ENCODE measurements around the gene NIPA2. TPM values are rescaled to one million over a fixed set of nuclear protein-coding genes. Genes with fewer than 3 reads are reported as not detected.

NIPA2 gene
- total RNA-seq = 36.5 to 37.7 TPM (median 37.4 TPM) in 3 replicates

- no peaks in the 10 kb centered on the region for H3K27me3 Mint-ChIP-seq (ENCODE audit: low read depth)
- no peak for TF ChIP-seq CTCF (IDR thresholded peaks at IDR 0.05; ENCODE audit: unreplicated experiment)
- H3K4me3 Mint-ChIP-seq = peak within 1 kb of the TSS; percentile 89
- peaks cover 17% of the 10 kb centered on the region for H3K4me1 Mint-ChIP-seq
- H3K36me3 Mint-ChIP-seq = peaks cover 6% of the 10 kb centered on the region
- H3K27ac Mint-ChIP-seq = peak within 1 kb of the TSS; percentile 97
- H3K9me3 Mint-ChIP-seq = no peaks in the 10 kb centered on the region
- peak; percentile 98 to 100 for DNase-seq (ENCODE audit: low spot score in 2 of 2, unreplicated experiment in 2 of 2)
Measured at GRCh38 chr15:22838292-22839042, at the start of gene NIPA2. NIPA2 (plus strand) TSS chr15:22838666; CDS start chr15:22851732, 13,066 bp downstream.

- Mint-ChIP-seq H3K9me3 (peaks cover 5% of the 10 kb centered on the region), H3K36me3 (peaks cover 5% of the 10 kb centered on the region), H3K4me1 (no peaks in the 10 kb centered on the region), H3K4me3 (no peak overlapping the region), H3K27ac (no peak overlapping the region), H3K27me3 (ENCODE audit: low read depth) (no peaks in the 10 kb centered on the region)
- no peak for DNase-seq (ENCODE audit: low spot score in 2 of 2, unreplicated experiment in 2 of 2)
- no peak for TF ChIP-seq CTCF (IDR thresholded peaks at IDR 0.05; ENCODE audit: unreplicated experiment)
Measured at GRCh38 chr15:22794063-22794462, 44.4 kb upstream of the NIPA2 start.

GRCh38 chr15:22794621-22795167 lies 43.8 kb upstream of the NIPA2 start:
- DNase-seq (ENCODE audit: low spot score in 2 of 2, unreplicated experiment in 2 of 2) = no peak
- H3K9me3 Mint-ChIP-seq = no peaks in the 10 kb centered on the region
- no peaks in the 10 kb centered on the region for H3K4me1 Mint-ChIP-seq
- no peak for TF ChIP-seq CTCF (IDR thresholded peaks at IDR 0.05; ENCODE audit: unreplicated experiment)
- H3K36me3 Mint-ChIP-seq = no peaks in the 10 kb centered on the region
- no peak overlapping the region for H3K27ac Mint-ChIP-seq
- H3K4me3 Mint-ChIP-seq = no peak overlapping the region
- no peaks in the 10 kb centered on the region for H3K27me3 Mint-ChIP-seq (ENCODE audit: low read depth)

GRCh38 chr15:22795206-22796063 lies 43.0 kb upstream of the NIPA2 start:
- Mint-ChIP-seq H3K36me3 (no peaks in the 10 kb centered on the region), H3K27ac (no peak overlapping the region), H3K9me3 (no peaks in the 10 kb centered on the region), H3K27me3 (ENCODE audit: low read depth) (no peaks in the 10 kb centered on the region), H3K4me1 (no peaks in the 10 kb centered on the region), H3K4me3 (no peak overlapping the region)
- DNase-seq (ENCODE audit: low spot score in 2 of 2, unreplicated experiment in 2 of 2) = no peak
- TF ChIP-seq CTCF (IDR thresholded peaks at IDR 0.05; ENCODE audit: unreplicated experiment) = no peak

GRCh38 chr15:22796079-22796478 lies 42.4 kb upstream of the NIPA2 start:
- TF ChIP-seq CTCF (IDR thresholded peaks at IDR 0.05; ENCODE audit: unreplicated experiment) = no peak
- no peaks in the 10 kb centered on the region for H3K27me3 Mint-ChIP-seq (ENCODE audit: low read depth)
- no peaks in the 10 kb centered on the region for H3K36me3 Mint-ChIP-seq
- no peaks in the 10 kb centered on the region for H3K4me1 Mint-ChIP-seq
- H3K4me3 Mint-ChIP-seq = no peak overlapping the region
- H3K9me3 Mint-ChIP-seq = no peaks in the 10 kb centered on the region
- no peak overlapping the region for H3K27ac Mint-ChIP-seq
- no peak for DNase-seq (ENCODE audit: low spot score in 2 of 2, unreplicated experiment in 2 of 2)
